GM06990 (cell line): ENCODE results near the gene ATRIP.

Experiments used
- DNase-seq: peaks from one replicate; pipeline ENCODE4 v3.0.0-alpha.2; 2011; ENCODE audit not compliant: insufficient read length; ENCODE audit errors: extremely low read depth
- H3K27me3 ChIP-seq: replicated peaks from 2 replicates; pipeline ENCODE4 v1.6.0; 2011; ENCODE audit warnings: low read length; ENCODE audit not compliant: control insufficient read depth, insufficient read depth
- H3K36me3 ChIP-seq: 2 replicates; pipeline ENCODE4 v1.5.1; 2011; ENCODE audit warnings: low read length; ENCODE audit not compliant: control insufficient read depth, insufficient read depth
- H3K4me3 ChIP-seq: replicated peaks from 2 replicates; pipeline ENCODE4 v1.5.1; 2011; ENCODE audit warnings: low read depth, mild to moderate bottlenecking, control low read depth, low read length
- TF ChIP-seq, protein P1 (sequence below): IDR thresholded peaks from 2 replicates; pipeline ENCODE4 v1.5.1; 2011; ENCODE audit warnings: low read length, control low read depth, mild to moderate bottlenecking, inconsistent platforms; ENCODE audit not compliant: insufficient read depth, poor library complexity, severe bottlenecking

ATRIP gene

DNA sequence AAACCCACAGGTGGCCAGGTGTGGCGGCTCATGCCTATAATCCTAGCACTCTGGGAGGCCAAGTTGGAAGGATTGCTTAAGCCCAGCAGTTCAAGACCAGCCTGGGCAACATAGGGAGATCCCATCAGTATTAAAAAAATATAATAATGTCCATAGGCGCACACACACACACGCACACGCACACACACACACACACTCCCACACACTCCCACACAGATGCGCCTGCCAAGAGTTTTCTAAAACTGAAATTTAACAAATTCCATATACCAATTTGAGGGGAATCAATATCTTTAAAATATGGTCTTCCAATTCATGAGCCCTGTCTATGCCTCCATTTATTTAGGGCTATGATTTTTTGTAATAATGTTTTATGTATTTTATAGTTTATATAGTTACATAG is 40.4 kb downstream of the ATRIP start:
- TF ChIP-seq, protein P1, sequence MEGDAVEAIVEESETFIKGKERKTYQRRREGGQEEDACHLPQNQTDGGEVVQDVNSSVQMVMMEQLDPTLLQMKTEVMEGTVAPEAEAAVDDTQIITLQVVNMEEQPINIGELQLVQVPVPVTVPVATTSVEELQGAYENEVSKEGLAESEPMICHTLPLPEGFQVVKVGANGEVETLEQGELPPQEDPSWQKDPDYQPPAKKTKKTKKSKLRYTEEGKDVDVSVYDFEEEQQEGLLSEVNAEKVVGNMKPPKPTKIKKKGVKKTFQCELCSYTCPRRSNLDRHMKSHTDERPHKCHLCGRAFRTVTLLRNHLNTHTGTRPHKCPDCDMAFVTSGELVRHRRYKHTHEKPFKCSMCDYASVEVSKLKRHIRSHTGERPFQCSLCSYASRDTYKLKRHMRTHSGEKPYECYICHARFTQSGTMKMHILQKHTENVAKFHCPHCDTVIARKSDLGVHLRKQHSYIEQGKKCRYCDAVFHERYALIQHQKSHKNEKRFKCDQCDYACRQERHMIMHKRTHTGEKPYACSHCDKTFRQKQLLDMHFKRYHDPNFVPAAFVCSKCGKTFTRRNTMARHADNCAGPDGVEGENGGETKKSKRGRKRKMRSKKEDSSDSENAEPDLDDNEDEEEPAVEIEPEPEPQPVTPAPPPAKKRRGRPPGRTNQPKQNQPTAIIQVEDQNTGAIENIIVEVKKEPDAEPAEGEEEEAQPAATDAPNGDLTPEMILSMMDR = no peak
- Histone ChIP-seq H3K27me3 (no peaks in the 10 kb centered on the region), H3K36me3 (no peaks in the 10 kb centered on the region), H3K4me3 (no peak overlapping the region)
- DNase-seq = no peak

DNA sequence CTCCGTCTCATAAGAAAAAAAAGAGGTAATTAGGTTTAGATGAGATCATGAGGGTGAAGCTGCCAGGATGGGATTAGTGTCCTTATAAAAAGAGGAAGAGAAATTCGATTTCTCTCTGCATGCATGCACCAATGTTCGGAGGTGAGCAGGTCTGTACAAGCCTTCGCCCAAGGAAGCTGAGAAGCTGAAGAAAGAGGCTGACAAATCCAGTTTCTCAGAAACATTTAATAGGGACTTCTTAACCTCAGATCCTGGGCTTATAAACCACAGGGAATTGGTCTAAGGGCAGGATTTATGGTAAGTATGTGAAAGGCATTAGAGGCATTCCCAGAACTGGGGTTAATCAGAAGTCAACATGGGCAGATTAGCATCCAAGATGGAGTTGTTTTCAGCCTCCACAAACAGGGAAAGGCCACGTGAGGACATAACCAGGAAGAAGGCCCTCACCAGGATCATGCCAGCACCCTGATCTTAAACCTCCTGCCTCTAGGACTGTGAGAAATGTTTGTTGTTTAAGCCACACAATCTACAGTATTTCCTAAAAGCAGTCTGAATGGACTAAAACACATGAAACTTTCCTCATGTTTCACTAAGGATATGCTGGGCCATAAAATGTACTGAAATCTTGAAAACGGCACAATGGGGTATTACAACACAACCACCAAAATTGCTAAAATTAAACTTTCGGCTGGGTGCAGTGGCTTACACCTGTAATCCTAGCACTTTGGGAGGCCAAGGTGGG is 46.1 kb downstream of the ATRIP start:
- TF ChIP-seq, protein P1 = no peak
- Histone ChIP-seq H3K27me3 (no peaks in the 10 kb centered on the region), H3K36me3 (no peaks in the 10 kb centered on the region), H3K4me3 (no peak overlapping the region)
- no peak for DNase-seq

DNA sequence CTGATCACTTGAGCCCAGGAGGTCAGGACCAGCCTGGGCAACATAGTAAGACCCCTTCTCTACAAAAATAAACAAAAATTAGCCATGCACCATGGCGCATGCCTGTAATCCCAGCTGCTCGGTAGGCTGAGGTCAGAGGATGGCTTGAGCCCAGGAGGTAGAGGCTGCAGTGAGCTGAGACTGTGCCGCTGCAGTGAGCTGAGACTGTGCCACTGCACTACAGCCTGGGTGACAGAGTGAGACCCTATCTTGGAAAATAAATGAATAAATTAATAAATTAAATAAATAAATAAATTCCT is 46.6 kb downstream of the ATRIP start:
- no peak for DNase-seq
- H3K4me3 ChIP-seq = no peak overlapping the region
- no peaks in the 10 kb centered on the region for H3K36me3 ChIP-seq
- TF ChIP-seq, protein P1 = no peak
- no peaks in the 10 kb centered on the region for H3K27me3 ChIP-seq

DNA sequence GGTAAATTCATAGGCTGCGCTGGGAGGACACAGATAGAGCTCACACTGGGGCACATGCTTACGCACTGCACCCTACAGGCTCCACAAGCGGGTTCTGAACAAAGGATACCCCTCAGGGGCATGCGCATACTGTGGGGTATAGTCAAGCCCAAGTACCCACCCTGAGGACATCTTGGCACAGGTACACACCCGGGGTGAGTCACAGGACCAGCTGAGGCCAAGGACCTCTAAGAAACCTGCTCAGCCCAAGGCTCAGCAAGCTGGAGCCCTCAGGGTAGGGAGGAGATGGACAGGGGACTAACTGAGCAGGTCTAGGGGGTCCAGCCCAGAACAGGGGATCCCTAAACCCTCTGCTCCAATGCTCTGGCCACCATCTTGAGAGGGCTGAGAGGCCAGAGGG is 54.1 kb downstream of the ATRIP start:
- no peak for DNase-seq
- TF ChIP-seq, protein P1 = no peak
- Histone ChIP-seq H3K4me3 (no peak overlapping the region), H3K36me3 (no peaks in the 10 kb centered on the region), H3K27me3 (no peaks in the 10 kb centered on the region)

DNA sequence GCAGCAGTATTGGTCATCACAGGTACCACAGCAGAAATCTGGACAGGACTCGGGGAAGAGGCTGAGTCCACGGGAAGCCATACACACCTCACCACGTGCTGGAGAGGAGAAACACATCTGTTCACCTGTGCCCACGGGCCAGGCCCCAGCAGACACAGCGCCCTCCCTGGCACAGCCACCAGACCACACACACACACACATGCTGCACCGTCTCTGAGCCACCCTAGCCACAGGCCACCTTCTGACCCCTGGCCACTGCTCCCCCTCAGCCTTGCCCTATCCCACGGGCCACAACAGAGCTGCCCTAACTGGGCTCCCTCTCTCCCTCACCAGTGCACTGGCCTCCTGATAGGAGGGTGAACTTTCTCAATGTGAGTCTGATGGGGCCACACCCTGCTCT is 54.7 kb downstream of the ATRIP start:
- Histone ChIP-seq H3K4me3 (no peak overlapping the region), H3K36me3 (no peaks in the 10 kb centered on the region), H3K27me3 (no peaks in the 10 kb centered on the region)
- TF ChIP-seq, protein P1 = no peak
- DNase-seq = no peak

DNA sequence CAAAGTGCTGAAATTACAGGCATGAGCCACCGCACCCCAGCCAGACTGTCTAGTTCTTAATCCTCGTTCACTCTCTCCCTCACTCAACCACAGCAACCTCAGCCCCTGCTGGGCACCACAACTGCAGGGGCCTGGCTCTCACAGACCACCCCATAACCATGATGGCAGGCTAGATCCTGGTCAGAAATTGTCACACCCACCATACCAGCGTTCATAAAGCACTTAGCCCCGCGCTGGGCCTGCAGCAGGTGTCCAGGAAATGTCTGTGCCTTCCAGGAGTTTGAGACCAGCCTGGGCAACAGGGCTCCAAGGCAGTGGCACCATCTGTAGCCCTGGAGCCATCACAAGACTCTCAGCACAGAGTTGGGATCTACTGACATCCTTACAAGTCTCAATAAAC is 55.6 kb downstream of the ATRIP start:
- no peak for DNase-seq
- H3K4me3 ChIP-seq = no peak overlapping the region
- no peaks in the 10 kb centered on the region for H3K27me3 ChIP-seq
- TF ChIP-seq, protein P1 = no peak
- H3K36me3 ChIP-seq = no peaks in the 10 kb centered on the region
